Measurements from ENCODE around the gene FTHL17. TPM values are rescaled to one million over a fixed set of nuclear protein-coding genes. Genes with fewer than 3 reads are reported as not detected.

The FTHL17 gene
- polyA plus RNA-seq, 3 donors: not detected

- DNase-seq: peak; percentile 10
These were observed 33.1 kb downstream of the FTHL17 start for GRCh38 chrX:31038575-31039326.

DNA sequence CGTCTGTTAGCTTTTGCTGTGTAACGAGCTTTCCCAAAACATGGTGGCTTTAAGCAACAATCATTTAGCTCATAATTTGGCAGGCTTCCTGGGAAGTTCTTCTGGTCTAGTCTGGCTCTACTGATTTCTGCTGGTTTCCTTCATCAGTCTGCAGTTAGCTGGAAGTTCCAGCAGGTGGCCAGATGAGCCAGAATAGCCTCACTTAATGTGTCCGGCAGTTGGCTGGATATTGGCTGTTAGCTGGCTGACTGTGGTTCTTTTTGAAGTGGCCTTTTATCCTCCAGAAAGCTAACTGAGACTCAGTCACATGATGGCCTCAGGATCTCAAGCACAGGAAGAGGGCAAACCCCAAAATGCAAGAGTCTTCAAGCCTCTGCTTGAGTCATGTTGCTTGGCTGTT lies 34.9 kb downstream of the FTHL17 start:
- DNase-seq: peak; percentile 10

DNA sequence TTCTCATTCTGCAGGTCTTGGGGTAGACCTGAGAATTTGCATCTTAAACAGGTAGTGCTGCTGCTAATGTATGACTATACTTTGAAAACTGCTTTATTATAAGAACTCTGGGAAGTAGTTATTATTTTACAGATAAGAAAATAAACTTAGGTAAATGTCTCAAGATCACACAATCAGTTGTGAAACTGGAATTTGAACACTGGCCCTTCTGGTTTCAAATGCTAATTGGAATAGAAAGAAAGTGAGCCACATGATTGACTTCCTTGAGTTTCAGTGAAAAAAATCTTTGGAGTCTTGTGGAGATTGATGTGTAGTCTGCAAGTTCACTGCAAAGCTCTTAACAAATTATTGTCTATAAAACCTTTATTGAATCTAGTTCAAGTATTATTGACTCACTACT lies 44.5 kb downstream of the FTHL17 start:
- no peak for DNase-seq

DNA sequence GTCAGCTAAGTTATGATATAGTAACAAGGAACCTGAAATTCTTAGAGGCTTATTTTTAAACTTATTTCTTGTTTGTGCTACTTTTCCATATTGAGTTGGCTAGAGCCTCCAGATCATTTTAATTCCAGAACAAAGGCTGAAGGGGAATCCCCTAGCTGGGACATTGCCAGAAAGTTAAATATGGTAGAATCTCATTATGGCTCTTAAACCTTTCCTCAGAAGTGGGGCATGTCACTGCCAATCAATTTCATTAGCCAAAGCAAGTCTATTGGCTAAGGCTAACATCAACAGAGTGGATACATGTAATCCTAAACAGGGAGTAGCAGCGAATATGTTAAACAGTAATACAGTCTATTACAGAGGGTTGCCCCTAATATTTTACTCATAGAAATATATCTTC lies 47.0 kb downstream of the FTHL17 start:
- DNase-seq: no peak

GRCh38 chrX:31021537-31021936 lies 50.3 kb downstream of the FTHL17 start:
- DNase-seq: peak; percentile 51

Other genes starting within 250 kb of the FTHL17 start
- gene TAB3, start 182.8 kb downstream of the FTHL17 start, polyA plus RNA-seq (ENCODE audit: insufficient read length in 3 of 3): 10 to 100 TPM; 27.8 to 38.6 (median 38.6) TPM